HL-60 (cell line): ENCODE data around the gene CFAP157.

Source experiments
- SPI1 ChIP-seq: IDR thresholded peaks from 2 replicates; pipeline ENCODE4 v1.6.1; 2012; ENCODE audit warnings: low read depth, mild to moderate bottlenecking, borderline replicate concordance
- TF ChIP-seq, protein P1 (sequence below): IDR thresholded peaks from one replicate; pipeline ENCODE4 v1.5.1; 2011; ENCODE audit warnings: low read length, control low read depth, inconsistent platforms; ENCODE audit not compliant: insufficient read depth

DNA sequence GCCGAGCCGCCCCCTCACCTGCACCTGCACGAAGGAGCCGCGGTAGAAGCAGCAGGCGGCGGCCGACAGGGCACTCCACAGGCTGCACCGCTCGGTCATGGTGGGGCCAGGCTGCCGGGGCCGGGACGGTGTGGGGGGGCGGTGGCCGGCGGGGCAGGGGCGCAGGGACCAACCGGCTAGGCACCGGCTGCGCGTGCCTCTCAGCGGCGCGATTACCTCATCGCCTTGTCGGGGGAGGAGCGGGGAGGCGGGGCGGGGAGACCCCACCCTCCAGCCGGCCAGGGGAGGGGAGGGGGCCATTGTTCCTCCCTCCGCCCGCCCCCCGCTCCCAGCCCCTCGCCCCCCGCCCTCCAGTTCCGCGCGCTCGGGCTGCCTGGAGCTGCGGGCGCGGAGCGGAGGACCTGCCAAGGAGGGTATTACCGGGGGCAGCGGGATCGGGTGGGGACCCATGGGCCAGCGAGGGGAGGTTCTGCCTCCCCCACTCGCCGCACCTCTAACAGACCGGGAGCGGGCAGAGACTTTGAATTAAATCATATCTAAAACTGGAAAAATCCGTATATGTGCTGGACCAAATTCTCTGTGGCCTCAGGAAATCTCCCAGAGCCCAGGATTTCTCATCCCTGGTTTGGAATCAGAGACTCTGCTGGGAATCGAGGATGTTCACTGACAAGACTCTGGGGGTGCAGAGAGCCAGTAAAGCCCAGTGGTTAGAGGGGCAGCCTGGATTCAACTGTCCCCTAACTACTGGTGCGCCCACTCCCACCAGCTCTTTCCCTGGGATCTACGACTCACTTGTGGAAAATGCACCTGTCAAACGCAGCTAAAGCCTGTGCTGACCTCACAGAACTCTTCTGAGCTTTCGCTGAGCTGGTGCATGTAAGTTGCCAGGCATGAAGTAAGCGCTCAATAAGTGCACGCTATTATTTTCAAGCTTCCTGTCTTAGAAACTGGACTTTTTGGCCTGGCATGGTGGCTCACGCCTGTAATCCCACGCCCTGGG, 48.6 kb downstream of the CFAP157 start:
- TF ChIP-seq, protein P1, sequence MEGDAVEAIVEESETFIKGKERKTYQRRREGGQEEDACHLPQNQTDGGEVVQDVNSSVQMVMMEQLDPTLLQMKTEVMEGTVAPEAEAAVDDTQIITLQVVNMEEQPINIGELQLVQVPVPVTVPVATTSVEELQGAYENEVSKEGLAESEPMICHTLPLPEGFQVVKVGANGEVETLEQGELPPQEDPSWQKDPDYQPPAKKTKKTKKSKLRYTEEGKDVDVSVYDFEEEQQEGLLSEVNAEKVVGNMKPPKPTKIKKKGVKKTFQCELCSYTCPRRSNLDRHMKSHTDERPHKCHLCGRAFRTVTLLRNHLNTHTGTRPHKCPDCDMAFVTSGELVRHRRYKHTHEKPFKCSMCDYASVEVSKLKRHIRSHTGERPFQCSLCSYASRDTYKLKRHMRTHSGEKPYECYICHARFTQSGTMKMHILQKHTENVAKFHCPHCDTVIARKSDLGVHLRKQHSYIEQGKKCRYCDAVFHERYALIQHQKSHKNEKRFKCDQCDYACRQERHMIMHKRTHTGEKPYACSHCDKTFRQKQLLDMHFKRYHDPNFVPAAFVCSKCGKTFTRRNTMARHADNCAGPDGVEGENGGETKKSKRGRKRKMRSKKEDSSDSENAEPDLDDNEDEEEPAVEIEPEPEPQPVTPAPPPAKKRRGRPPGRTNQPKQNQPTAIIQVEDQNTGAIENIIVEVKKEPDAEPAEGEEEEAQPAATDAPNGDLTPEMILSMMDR: no peak
- TF ChIP-seq SPI1: no peak
